MM.1S (cell line): ENCODE data around the gene NDFIP2.

Experiments used
- DNase-seq: peaks from one replicate; pipeline ENCODE4 v3.0.0-alpha.2; 2015
- H2AFZ ChIP-seq: fragments of 300-600 bp; sonication (generic); 2 replicates; pipeline ENCODE4 v1.6.0; 2016; ENCODE audit warnings: antibody characterized with exemption, low read length
- H3F3A ChIP-seq: fragments of 300-600 bp; sonication (generic); 2 replicates; pipeline ENCODE4 v1.6.1; 2016; ENCODE audit warnings: mild to moderate bottlenecking, antibody characterized with exemption, low read length, moderate library complexity, mixed read lengths; ENCODE audit not compliant: insufficient read depth
- H3K27ac ChIP-seq: fragments of 300-600 bp; sonication (generic); 2 replicates; pipeline ENCODE4 v1.5.1; 2016; ENCODE audit warnings: mild to moderate bottlenecking, low read length
- H3K27me3 ChIP-seq: fragments of 300-600 bp; sonication (generic); replicated peaks from 2 replicates; pipeline ENCODE4 v1.6.0; 2016; ENCODE audit warnings: low read length; ENCODE audit not compliant: insufficient read depth
- H3K36me3 ChIP-seq: fragments of 300-600 bp; sonication (generic); replicated peaks from 2 replicates; pipeline ENCODE4 v1.6.1; 2016; ENCODE audit warnings: mild to moderate bottlenecking, low read length, mixed read lengths; ENCODE audit not compliant: insufficient read depth
- H3K4me1 ChIP-seq: fragments of 300-600 bp; sonication (generic); 2 replicates; pipeline ENCODE4 v1.6.1; 2016; ENCODE audit warnings: low read length, mixed read lengths
- H3K4me2 ChIP-seq: fragments of 300-600 bp; sonication (generic); 2 replicates; pipeline ENCODE4 v1.6.0; 2016; ENCODE audit warnings: low read depth, low read length
- H3K4me3 ChIP-seq: fragments of 300-600 bp; sonication (generic); 2 replicates; pipeline ENCODE4 v1.5.1; 2016; ENCODE audit warnings: low read length, mixed read lengths
- H3K79me2 ChIP-seq: fragments of 300-600 bp; sonication (generic); 2 replicates; pipeline ENCODE4 v1.6.1; 2016; ENCODE audit warnings: mixed run types, low read length, mixed read lengths
- H3K9ac ChIP-seq: fragments of 300-600 bp; sonication (generic); 2 replicates; pipeline ENCODE4 v1.6.1; 2016; ENCODE audit warnings: low read length, mixed read lengths
- H3K9me2 ChIP-seq: fragments of 300-600 bp; sonication (generic); replicated peaks from 2 replicates; pipeline ENCODE4 v1.6.1; 2016; ENCODE audit warnings: mild to moderate bottlenecking, low read length, mixed read lengths; ENCODE audit not compliant: insufficient read depth
- H3K9me3 ChIP-seq: fragments of 300-600 bp; sonication (generic); replicated peaks from 2 replicates; pipeline ENCODE4 v1.6.1; 2016; ENCODE audit warnings: mild to moderate bottlenecking, low read length, mixed read lengths; ENCODE audit not compliant: insufficient read depth
- H4K20me1 ChIP-seq: fragments of 300-600 bp; sonication (generic); 2 replicates; pipeline ENCODE4 v1.6.1; 2016; ENCODE audit warnings: mild to moderate bottlenecking, low read length, moderate library complexity, mixed read lengths; ENCODE audit not compliant: insufficient read depth
- CTCF ChIP-seq: fragments of 300-600 bp; sonication (generic); IDR thresholded peaks from 2 replicates; pipeline ENCODE4 v1.5.1; 2016; ENCODE audit warnings: antibody characterized with exemption, low read length, mixed read lengths
- EZH2 ChIP-seq: fragments of 300-600 bp; sonication (generic); optimal IDR thresholded peaks from 2 replicates; pipeline ENCODE3; 2017; ENCODE audit warnings: low read depth, mild to moderate bottlenecking, antibody characterized with exemption, low read length, mixed read lengths
- EZH2phosphoT487 ChIP-seq: fragments of 300-600 bp; sonication (generic); IDR thresholded peaks from 2 replicates; pipeline ENCODE4 v1.6.1; 2018; ENCODE audit warnings: antibody characterized with exemption, low read length

Gene NDFIP2

GRCh38 chr13:79459906-79460305 is 21.0 kb upstream of the NDFIP2 start:
- Histone ChIP-seq H3K4me1 (peaks cover 4% of the 10 kb centered on the region; the same call in 1 of the 2 replicates), H3K79me2 (no peaks in the 10 kb centered on the region), H3K27me3 (no peaks in the 10 kb centered on the region), H3K4me3 (no peak overlapping the region), H3K36me3 (no peaks in the 10 kb centered on the region), H2AFZ (no peak overlapping the region), H3K9me3 (no peaks in the 10 kb centered on the region), H3K4me2 (no peak overlapping the region), H3F3A (no peaks in the 10 kb centered on the region), H3K27ac (no peak overlapping the region), H4K20me1 (no peaks in the 10 kb centered on the region), H3K9me2 (no peaks in the 10 kb centered on the region), H3K9ac (no peak overlapping the region)
- no peak for DNase-seq
- TF ChIP-seq EZH2phosphoT487, result no peak
- no peak for TF ChIP-seq CTCF
- TF ChIP-seq EZH2, result no peak

GRCh38 chr13:79462895-79463294 is 18.1 kb upstream of the NDFIP2 start:
- Histone ChIP-seq H3K79me2 (no peaks in the 10 kb centered on the region), H3K36me3 (no peaks in the 10 kb centered on the region), H3K27ac (no peak overlapping the region), H3K9me3 (no peaks in the 10 kb centered on the region), H4K20me1 (no peaks in the 10 kb centered on the region), H3K4me1 (no peaks in the 10 kb centered on the region), H3K4me3 (no peak overlapping the region), H3F3A (no peaks in the 10 kb centered on the region), H3K4me2 (no peak overlapping the region), H2AFZ (no peak overlapping the region), H3K9ac (no peak overlapping the region), H3K27me3 (no peaks in the 10 kb centered on the region), H3K9me2 (no peaks in the 10 kb centered on the region)
- DNase-seq, result no peak
- TF ChIP-seq EZH2phosphoT487 (no peak), CTCF (no peak), EZH2 (no peak)

- Histone ChIP-seq H3K27me3 (no peaks in the 10 kb centered on the region), H3K4me3 (no peak overlapping the region), H3K9me3 (no peaks in the 10 kb centered on the region), H3K9me2 (no peaks in the 10 kb centered on the region), H3K27ac (no peak overlapping the region), H3K4me2 (no peak overlapping the region), H3F3A (no peaks in the 10 kb centered on the region), H3K79me2 (no peaks in the 10 kb centered on the region), H2AFZ (no peak overlapping the region), H3K36me3 (no peaks in the 10 kb centered on the region), H3K9ac (no peak overlapping the region), H4K20me1 (no peaks in the 10 kb centered on the region), H3K4me1 (no peaks in the 10 kb centered on the region)
- DNase-seq, result no peak
- no peak for TF ChIP-seq EZH2
Measured at GRCh38 chr13:79463604-79464003, 17.4 kb upstream of the NDFIP2 start.

GRCh38 chr13:79466872-79467271 is 14.1 kb upstream of the NDFIP2 start:
- Histone ChIP-seq H3K9me3 (no peaks in the 10 kb centered on the region), H3K27ac (no peak overlapping the region), H4K20me1 (no peaks in the 10 kb centered on the region), H3K27me3 (no peaks in the 10 kb centered on the region), H3K79me2 (no peaks in the 10 kb centered on the region), H2AFZ (no peak overlapping the region), H3K36me3 (no peaks in the 10 kb centered on the region), H3K4me3 (no peak overlapping the region), H3K4me2 (no peak overlapping the region), H3F3A (no peaks in the 10 kb centered on the region), H3K9me2 (no peaks in the 10 kb centered on the region), H3K4me1 (no peaks in the 10 kb centered on the region), H3K9ac (no peak overlapping the region)
- DNase-seq, result no peak
- TF ChIP-seq CTCF (no peak), EZH2 (no peak), EZH2phosphoT487 (no peak)
